ENCODE data around the gene ZFPL1.
"Not testable (repeated sequence)": the region's sequence is repeated elsewhere in the genome, so short reads cannot be mapped to it uniquely, and the experiment has no call there.

The ZFPL1 gene

GRCh38 chr11:65116370-65117205 is 32.6 kb downstream of the ZFPL1 start:
- H3K4me3 ChIP-seq (replicated peaks in 1 of 2; ENCODE audit: low read depth in 2 of 2, low read length in 2 of 2) = peak overlapping the region; percentile 92 to 95
- peak; percentile 54 to 57 for DNase-seq (ENCODE audit: low read depth in 2 of 2)
- TF ChIP-seq CTCF (IDR thresholded peaks at IDR 0.05; ENCODE audit: low read depth, low read length) = no peak

- peak; percentile 86 for TF ChIP-seq CTCF (IDR thresholded peaks at IDR 0.05; ENCODE audit: low read depth, low read length)
- peak within 1 kb of the TSS; percentile 92 to 95 for H3K4me3 ChIP-seq (replicated peaks in 1 of 2; ENCODE audit: low read depth in 2 of 2, low read length in 2 of 2)
- DNase-seq (ENCODE audit: low read depth in 2 of 2) = peak; percentile 99
Measured at GRCh38 chr11:65117206-65118096, 33.4 kb downstream of the ZFPL1 start, which contains the start of gene ZNHIT2. TSS of gene ZNHIT2 (minus strand) at chr11:65117701. CDS start at chr11:65117653, 48 bp downstream.

- DNase-seq (ENCODE audit: low read depth in 2 of 2) = no peak
- H3K4me3 ChIP-seq (replicated peaks in 1 of 2; ENCODE audit: low read depth in 2 of 2, low read length in 2 of 2) = no peak overlapping the region
- TF ChIP-seq CTCF (IDR thresholded peaks at IDR 0.05; ENCODE audit: low read depth, low read length) = no peak
Measured at GRCh38 chr11:65118097-65118837, 34.2 kb downstream of the ZFPL1 start.

GRCh38 chr11:65118891-65119669 is 35.1 kb downstream of the ZFPL1 start:
- H3K4me3 ChIP-seq (replicated peaks in 1 of 2; ENCODE audit: low read depth in 2 of 2, low read length in 2 of 2); DNase-seq (ENCODE audit: low read depth in 2 of 2): not testable (repeated sequence)

- DNase-seq (ENCODE audit: low read depth in 2 of 2) = no peak
- TF ChIP-seq CTCF (IDR thresholded peaks at IDR 0.05; ENCODE audit: low read depth, low read length) = no peak
- no peak overlapping the region for H3K4me3 ChIP-seq (replicated peaks in 1 of 2; ENCODE audit: low read depth in 2 of 2, low read length in 2 of 2)
Measured at GRCh38 chr11:65119670-65119995, 35.6 kb downstream of the ZFPL1 start.

- peak overlapping the region in 1 of 2 donors; percentile 96 for H3K4me3 ChIP-seq (replicated peaks in 1 of 2; ENCODE audit: low read depth in 2 of 2, low read length in 2 of 2)
- no peak for TF ChIP-seq CTCF (IDR thresholded peaks at IDR 0.05; ENCODE audit: low read depth, low read length)
- DNase-seq (ENCODE audit: low read depth in 2 of 2) = no peak
Measured at GRCh38 chr11:65120831-65121230, 36.8 kb downstream of the ZFPL1 start.
